ENCODE data around the gene PRKN.

Gene PRKN

DNA sequence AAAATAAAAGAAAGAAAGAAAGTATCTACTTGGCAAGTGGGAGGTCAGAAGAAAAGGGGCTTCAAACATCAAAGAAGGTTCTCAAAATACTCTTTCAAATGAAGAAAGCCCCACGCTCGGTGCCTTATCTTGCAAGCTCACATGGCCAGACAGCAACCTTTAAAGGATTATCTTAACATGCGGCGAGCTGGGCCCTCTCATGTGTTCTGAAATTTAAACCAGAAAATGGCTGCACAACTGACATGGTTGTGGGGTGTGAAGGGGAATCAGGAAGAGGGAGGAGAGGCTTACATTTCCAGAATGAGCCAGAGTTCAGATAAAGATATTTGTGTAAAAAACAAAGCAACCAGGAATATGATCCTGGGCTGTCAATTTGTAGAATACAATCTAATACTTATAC is 363.1 kb downstream of the PRKN start:
- TF ChIP-seq, protein P1, sequence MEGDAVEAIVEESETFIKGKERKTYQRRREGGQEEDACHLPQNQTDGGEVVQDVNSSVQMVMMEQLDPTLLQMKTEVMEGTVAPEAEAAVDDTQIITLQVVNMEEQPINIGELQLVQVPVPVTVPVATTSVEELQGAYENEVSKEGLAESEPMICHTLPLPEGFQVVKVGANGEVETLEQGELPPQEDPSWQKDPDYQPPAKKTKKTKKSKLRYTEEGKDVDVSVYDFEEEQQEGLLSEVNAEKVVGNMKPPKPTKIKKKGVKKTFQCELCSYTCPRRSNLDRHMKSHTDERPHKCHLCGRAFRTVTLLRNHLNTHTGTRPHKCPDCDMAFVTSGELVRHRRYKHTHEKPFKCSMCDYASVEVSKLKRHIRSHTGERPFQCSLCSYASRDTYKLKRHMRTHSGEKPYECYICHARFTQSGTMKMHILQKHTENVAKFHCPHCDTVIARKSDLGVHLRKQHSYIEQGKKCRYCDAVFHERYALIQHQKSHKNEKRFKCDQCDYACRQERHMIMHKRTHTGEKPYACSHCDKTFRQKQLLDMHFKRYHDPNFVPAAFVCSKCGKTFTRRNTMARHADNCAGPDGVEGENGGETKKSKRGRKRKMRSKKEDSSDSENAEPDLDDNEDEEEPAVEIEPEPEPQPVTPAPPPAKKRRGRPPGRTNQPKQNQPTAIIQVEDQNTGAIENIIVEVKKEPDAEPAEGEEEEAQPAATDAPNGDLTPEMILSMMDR (IDR thresholded peaks at IDR 0.05): no peak
- TF ChIP-seq ZFX (IDR thresholded peaks at IDR 0.05; ENCODE audit: borderline replicate concordance): no peak
- H3K27ac ChIP-seq: no peak overlapping the region

DNA sequence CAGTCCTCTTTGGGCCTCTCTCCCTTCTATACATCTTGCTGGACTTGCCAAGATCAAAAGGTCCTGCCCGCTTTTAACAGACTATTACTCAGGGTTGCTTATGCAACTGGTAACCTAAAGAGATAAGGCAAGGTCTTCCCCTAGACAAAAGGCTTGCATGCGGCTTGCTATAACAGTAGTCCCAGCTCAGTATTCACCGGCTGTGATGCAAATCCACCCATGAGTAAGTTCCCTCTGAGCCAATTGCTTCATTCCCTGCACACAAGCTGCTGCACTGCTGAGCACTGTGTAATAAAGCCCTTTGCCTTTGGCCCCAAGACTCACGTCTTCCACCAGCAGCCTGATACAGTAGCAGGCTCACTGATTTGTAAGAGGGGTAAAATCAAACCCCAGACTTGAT is 363.8 kb downstream of the PRKN start:
- TF ChIP-seq ZFX (IDR thresholded peaks at IDR 0.05; ENCODE audit: borderline replicate concordance): no peak
- TF ChIP-seq, protein P1 (IDR thresholded peaks at IDR 0.05): no peak

DNA sequence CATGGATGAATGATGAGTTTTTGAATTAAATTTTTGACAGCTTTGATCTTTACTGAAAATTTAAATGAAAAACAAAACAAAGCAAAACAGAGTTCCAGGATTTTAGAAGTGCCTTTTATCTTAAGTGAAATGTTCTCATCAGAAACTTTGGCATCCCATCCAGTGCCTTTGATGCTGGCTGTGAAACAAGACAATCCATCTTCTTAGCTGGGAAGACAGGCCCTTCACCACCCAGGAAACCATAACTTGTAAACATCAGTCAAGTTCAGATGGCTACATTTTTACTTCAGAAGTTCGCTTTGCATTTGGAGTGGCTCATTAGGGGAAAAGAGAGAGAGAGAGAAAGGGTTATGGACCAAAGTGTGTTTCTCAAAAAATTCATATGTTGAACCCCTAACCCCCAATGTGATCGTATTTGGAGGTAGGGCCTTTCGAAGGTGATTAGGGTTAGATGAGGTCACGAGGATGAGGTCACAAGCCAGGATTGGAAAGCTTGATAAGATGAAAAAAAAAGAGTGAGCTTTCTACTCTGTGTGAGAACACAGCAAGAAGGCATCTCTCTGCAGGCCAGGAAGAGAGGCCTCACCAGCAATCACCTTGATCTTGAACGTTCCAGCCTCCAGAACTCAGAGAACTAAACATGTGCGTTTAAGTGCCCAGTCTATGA is 366.5 kb downstream of the PRKN start:
- TF ChIP-seq, protein P1 (IDR thresholded peaks at IDR 0.05): no peak
- no peak for TF ChIP-seq ZFX (IDR thresholded peaks at IDR 0.05; ENCODE audit: borderline replicate concordance)

More for the DNA sequence above, 363.8 kb downstream of the PRKN start:
- H3K27ac ChIP-seq: no peak overlapping the region

DNA sequence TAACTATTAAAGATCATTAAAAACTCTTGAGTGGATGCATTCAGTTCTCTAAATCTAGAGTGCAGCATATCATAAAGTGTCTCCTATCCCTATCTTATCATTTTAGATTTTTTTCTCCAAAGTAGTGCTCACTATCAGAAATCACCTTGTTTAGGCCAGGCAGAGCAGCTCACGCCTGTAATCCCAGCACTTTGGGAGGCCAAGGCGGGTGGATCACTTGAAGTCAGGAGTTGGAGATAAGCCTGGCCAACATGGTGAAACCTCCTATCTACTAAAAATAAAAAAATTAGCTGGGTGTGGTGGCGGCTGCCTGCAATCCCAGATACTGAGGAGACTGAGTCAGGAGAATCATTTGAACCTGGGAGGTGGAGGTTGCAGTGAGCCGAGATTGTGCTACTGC is 368.9 kb downstream of the PRKN start:
- TF ChIP-seq ZFX (IDR thresholded peaks at IDR 0.05; ENCODE audit: borderline replicate concordance): no peak
- TF ChIP-seq, protein P1 (IDR thresholded peaks at IDR 0.05): no peak

More for the DNA sequence above, 366.5 kb downstream of the PRKN start:
- H3K27ac ChIP-seq: no peak overlapping the region

DNA sequence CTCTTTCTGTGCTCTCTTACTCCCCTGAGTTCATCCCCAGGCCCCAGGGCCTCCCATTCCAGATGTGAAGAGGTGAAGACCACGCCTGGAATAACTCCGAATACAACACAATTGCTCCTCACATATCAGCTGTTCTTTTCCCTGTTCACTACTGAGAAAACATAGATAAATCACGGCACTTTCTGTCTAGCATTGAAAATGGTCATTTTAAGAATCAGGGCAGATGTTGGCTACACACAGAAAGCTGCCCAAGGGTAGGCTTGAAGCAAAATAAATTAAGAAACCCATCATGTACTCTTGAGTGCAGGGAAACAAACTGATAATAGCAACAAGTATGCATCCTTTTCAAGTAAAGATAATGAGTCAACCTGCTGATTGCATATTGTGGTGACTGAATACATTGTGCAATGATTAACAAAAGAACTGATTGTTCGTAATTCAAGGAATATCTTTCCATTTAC is 382.5 kb downstream of the PRKN start:
- TF ChIP-seq, protein P1 (IDR thresholded peaks at IDR 0.05): no peak
- TF ChIP-seq ZFX (IDR thresholded peaks at IDR 0.05; ENCODE audit: borderline replicate concordance): no peak
- H3K27ac ChIP-seq: no peak overlapping the region

More for the DNA sequence above, 368.9 kb downstream of the PRKN start:
- no peak overlapping the region for H3K27ac ChIP-seq

DNA sequence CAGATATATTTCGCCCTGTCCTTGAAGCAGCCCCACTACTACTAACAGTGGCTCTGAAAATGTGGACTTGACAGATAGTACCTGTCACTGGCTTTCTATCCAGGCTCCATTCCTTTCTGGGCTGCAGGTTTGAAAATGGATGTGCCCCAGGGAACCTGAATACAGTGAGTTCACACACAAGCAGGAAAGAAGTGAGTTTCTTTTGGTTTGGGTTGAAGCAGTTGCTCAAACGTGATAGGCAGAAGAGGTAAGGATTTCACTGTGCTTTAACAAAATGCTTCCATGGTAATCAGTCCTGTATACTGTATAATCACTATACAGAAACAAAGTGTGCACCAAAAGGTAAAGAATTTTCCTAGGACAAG is 382.9 kb downstream of the PRKN start:
- no peak overlapping the region for H3K27ac ChIP-seq
- TF ChIP-seq, protein P1 (IDR thresholded peaks at IDR 0.05): no peak
- no peak for TF ChIP-seq ZFX (IDR thresholded peaks at IDR 0.05; ENCODE audit: borderline replicate concordance)

DNA sequence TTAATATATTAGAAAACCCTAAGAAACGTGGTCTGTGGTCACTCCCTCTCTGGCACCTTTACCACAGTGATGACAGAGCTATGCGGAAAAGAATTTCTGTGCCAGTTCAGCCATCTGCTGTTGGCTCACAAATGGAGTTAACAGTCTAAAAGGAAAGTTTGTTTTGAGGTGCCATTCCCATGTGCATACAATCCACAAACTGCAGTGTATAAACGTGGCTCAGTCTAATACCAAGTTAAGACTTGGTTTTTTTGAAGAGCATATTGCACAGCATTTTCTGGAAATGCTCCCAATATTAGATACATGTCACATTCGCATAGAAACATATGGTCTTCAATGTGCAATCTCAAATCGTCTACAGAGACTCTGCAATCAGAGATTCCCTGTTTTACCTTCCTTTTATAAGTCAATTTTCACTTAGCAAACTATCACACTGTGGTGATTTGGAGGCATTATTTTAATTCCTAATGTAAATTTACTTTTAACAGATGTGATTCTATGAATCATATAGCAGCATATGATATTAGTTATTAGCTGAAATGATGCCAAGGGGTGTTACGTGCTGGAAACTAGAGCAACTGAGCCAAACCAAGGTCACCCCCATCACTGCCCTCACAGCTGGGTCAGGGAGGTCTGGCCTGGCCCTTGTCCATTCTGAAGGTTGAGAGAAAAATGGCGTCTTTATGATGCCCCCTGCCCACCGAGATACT is 383.5 kb downstream of the PRKN start:
- TF ChIP-seq ZFX (IDR thresholded peaks at IDR 0.05; ENCODE audit: borderline replicate concordance): no peak
- TF ChIP-seq, protein P1 (IDR thresholded peaks at IDR 0.05): no peak
- H3K27ac ChIP-seq: no peak overlapping the region

All from 22Rv1 (cell line).